Neutrophil (primary cell): ENCODE results near the gene MVD.

ENCODE experiments used
- H3K27ac ChIP-seq: fragments of 200-600 bp; sonication (generic); 2 replicates; pipeline ENCODE4 v1.5.1; 2016; ENCODE audit warnings: mild to moderate bottlenecking, moderate library complexity
- H3K27me3 ChIP-seq: fragments of 200-600 bp; sonication (generic); 2 replicates; pipeline ENCODE4 v1.6.0; 2016; ENCODE audit warnings: mild to moderate bottlenecking
- H3K36me3 ChIP-seq: fragments of 200-600 bp; sonication (generic); 2 replicates; pipeline ENCODE4 v1.5.1; 2017
- H3K4me1 ChIP-seq, 2 experiments: fragments of 200-600 bp in 1 of 2; sonication (generic) in 1 of 2; 1 replicate in 1 of 2; 2 replicates in 1 of 2; pipeline versions ENCODE4 v1.5.1 to v1.6.1; 2013 to 2016; ENCODE audit warnings: low read depth in 1 of 2, low read length in 1 of 2, mild to moderate bottlenecking in 1 of 2, moderate library complexity in 1 of 2; ENCODE audit not compliant: control insufficient read depth in 1 of 2, insufficient read depth in 1 of 2
- H3K4me3 ChIP-seq, 2 experiments: fragments of 200-600 bp in 1 of 2; sonication (generic) in 1 of 2; 1 replicate in 1 of 2; 2 replicates in 1 of 2; pipeline ENCODE4 v1.5.1; 2013 to 2016; ENCODE audit warnings: low read depth in 1 of 2, low read length in 1 of 2, mild to moderate bottlenecking in 1 of 2, moderate library complexity in 1 of 2
- H3K9me3 ChIP-seq: fragments of 200-600 bp; sonication (generic); 2 replicates; pipeline ENCODE4 v1.5.1; 2016
- CTCF ChIP-seq: fragments of 200-600 bp; sonication (generic); IDR thresholded peaks from 2 replicates; pipeline ENCODE4 v1.5.1; 2016; ENCODE audit warnings: antibody characterized with exemption

The MVD gene

GRCh38 chr16:88619859-88620815, 42.8 kb downstream of the MVD start:
- Histone ChIP-seq H3K36me3 (peaks cover 77% of the 10 kb centered on the region), H3K9me3 (no peaks in the 10 kb centered on the region), H3K4me3 (no peak overlapping the region), H3K4me1 (peaks cover 0 to 2% of the 10 kb centered on the region in 2 experiments), H3K27me3 (no peaks in the 10 kb centered on the region), H3K27ac (peak overlapping the region; percentile 18)
- no peak for TF ChIP-seq CTCF

- peaks cover 75% of the 10 kb centered on the region for H3K36me3 ChIP-seq
- peaks cover 3 to 6% of the 10 kb centered on the region in 2 experiments for H3K4me1 ChIP-seq
- H3K27me3 ChIP-seq, result no peaks in the 10 kb centered on the region
- H3K4me3 ChIP-seq, result no peak overlapping the region
- no peak for TF ChIP-seq CTCF
- H3K9me3 ChIP-seq, result no peaks in the 10 kb centered on the region
- H3K27ac ChIP-seq, result no peak overlapping the region
Observed at GRCh38 chr16:88618956-88619667, 43.8 kb downstream of the MVD start.

- H3K27ac ChIP-seq, result no peak overlapping the region
- H3K27me3 ChIP-seq, result no peaks in the 10 kb centered on the region
- no peak for TF ChIP-seq CTCF
- H3K4me1 ChIP-seq, result peaks cover 6 to 14% of the 10 kb centered on the region in 2 experiments
- no peak overlapping the region for H3K4me3 ChIP-seq
- peaks cover 73% of the 10 kb centered on the region for H3K36me3 ChIP-seq
- H3K9me3 ChIP-seq, result no peaks in the 10 kb centered on the region
Observed at GRCh38 chr16:88618182-88618955, 44.5 kb downstream of the MVD start.

GRCh38 chr16:88617268-88618031, 45.4 kb downstream of the MVD start:
- Histone ChIP-seq H3K27ac (no peak overlapping the region), H3K36me3 (peaks cover 64% of the 10 kb centered on the region)
- no peak for TF ChIP-seq CTCF

GRCh38 chr16:88616736-88617135, 46.2 kb downstream of the MVD start:
- H3K4me3 ChIP-seq, result no peak overlapping the region
- no peak for TF ChIP-seq CTCF
- H3K9me3 ChIP-seq, result no peaks in the 10 kb centered on the region
- H3K27me3 ChIP-seq, result no peaks in the 10 kb centered on the region
- H3K36me3 ChIP-seq, result peaks cover 62% of the 10 kb centered on the region
- H3K27ac ChIP-seq, result no peak overlapping the region
- peaks cover 15 to 25% of the 10 kb centered on the region in 2 experiments for H3K4me1 ChIP-seq

More at GRCh38 chr16:88617268-88618031, 45.4 kb downstream of the MVD start:
- no peaks in the 10 kb centered on the region for H3K9me3 ChIP-seq
- no peaks in the 10 kb centered on the region for H3K27me3 ChIP-seq
- peaks cover 15 to 23% of the 10 kb centered on the region in 2 experiments for H3K4me1 ChIP-seq
- no peak overlapping the region for H3K4me3 ChIP-seq
